NCI-H345 treated with DMSO at 0.1 percent for 48 hours (cell line): ENCODE measurements around the gene RHBDF1.

ENCODE experiments used
- DNase-seq: peaks from one replicate; lab custom pipeline; 2025; ENCODE audit not compliant: unreplicated experiment; lab: John Stamatoyannopoulos, UW

Gene RHBDF1

GRCh38 chr16:75580-76501, 3.4 kb upstream of the RHBDF1 start:
- no peak for DNase-seq

GRCh38 chr16:74747-75334, 2.4 kb upstream of the RHBDF1 start:
- no peak for DNase-seq

DNA sequence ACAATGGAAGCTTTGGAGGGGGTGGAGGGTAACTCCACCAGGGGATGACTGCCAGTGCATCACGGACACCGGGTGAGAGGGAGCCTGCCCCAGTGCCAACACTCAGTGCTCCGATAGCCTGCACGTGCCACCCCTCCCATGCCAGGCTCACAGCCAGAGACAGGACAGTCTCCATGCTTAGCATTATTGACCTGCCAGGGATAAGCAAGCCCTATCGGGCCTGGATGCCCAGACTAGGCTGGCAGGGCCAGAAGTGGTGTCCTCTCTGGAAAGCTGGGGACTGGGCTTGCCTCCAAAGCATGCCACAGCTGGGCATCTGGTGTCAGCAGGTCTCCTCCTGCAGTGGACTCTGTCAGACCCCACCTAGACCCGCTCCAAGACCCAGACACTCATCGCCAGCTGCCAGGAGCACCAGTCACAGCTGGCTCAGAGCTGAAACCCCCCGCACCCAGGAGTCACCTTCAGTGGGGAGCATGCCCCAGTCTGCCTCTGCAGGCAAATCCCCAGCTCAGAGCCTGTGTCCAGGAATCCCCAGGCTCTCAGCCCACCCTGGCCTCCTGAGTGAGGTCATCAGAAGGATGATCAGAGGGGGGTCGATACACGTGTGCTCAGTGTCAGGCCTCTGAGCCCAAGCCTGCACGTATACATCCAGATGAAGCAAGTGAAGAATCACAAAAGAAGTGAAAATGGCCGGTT, 1.8 kb upstream of the RHBDF1 start:
- DNase-seq, result no peak

- no peak for DNase-seq
Observed at GRCh38 chr16:71540-72401, 660 bp downstream of the RHBDF1 start.

DNA sequence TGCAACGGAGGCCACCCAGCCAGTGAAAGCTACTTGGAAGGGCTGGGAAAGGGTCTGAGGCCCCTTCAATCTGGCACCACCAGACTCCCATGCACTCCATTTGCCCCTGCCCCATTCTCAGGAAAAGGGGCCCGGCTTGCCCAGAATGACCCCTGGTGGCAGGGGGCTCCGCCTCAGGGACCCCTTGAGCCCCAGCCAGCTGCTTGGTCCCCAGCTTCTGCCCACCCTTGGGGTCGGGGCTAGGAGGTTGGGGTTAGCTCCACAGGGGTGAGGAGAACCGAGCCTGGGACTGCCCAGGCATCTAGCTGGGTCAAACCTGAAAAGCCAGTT, 1.3 kb downstream of the RHBDF1 start:
- no peak for DNase-seq

DNA sequence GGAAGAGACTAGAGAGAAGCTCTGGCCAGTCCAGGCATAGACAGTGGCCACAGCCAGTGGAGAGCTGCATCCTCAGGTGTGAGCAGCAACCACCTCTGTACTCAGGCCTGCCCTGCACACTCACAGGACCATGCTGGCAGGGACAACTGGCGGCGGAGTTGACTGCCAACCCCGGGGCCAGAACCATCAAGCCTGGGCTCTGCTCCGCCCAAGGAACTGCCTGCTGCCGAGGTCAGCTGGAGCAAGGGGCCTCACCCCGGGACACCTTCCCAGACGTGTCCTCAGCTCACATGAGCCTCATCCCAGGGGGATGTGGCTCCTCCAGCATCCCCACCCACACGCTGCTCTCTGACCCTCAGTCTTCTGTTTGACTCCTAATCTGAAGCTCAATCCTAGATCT, 3.2 kb downstream of the RHBDF1 start:
- DNase-seq, result no peak

DNA sequence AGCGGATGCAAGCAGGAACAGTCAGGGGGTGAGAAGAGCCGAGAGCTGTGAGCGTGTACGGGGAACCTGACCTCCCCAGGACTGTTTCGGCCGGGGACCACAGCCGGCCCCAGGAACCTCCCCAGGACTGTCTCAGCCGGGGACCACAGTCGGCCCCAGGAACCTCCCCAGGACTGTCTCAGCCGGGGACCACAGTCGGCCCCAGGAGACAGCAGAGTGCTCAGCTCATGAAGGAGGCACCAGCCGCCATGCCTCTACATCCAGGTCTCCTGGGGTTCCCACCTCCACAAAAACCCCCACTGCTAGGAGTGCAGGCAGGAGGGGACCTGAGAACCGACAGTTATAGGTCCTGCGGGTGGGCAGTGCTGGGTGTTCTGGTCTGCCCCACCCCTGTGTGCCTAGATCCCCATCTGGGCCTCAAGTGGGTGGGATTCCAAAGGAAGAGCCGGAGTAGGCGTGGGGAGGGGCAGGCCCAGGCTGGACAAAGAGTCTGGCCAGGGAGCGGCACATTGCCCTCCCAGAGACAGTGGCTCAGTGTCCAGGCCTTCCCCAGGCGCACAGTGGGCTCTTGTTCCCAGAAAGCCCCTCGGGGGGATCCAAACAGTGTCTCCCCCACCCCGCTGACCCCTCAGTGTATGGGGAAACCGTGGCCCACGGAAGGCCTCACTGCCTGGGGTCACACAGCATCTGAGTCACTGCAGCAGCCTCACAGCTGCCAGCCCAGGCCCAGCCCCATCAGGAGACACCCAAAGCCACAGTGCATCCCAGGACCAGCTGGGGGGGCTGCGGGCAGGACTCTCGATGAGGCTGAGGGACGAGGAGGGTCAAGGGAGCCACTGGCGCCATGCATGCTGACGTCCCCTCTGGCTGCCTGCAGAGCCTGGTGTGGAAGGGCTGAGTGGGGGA, 4.3 kb downstream of the RHBDF1 start:
- no peak for DNase-seq

- DNase-seq, result peak; percentile 79
Observed at GRCh38 chr16:67183-67791, 5.1 kb downstream of the RHBDF1 start.

DNA sequence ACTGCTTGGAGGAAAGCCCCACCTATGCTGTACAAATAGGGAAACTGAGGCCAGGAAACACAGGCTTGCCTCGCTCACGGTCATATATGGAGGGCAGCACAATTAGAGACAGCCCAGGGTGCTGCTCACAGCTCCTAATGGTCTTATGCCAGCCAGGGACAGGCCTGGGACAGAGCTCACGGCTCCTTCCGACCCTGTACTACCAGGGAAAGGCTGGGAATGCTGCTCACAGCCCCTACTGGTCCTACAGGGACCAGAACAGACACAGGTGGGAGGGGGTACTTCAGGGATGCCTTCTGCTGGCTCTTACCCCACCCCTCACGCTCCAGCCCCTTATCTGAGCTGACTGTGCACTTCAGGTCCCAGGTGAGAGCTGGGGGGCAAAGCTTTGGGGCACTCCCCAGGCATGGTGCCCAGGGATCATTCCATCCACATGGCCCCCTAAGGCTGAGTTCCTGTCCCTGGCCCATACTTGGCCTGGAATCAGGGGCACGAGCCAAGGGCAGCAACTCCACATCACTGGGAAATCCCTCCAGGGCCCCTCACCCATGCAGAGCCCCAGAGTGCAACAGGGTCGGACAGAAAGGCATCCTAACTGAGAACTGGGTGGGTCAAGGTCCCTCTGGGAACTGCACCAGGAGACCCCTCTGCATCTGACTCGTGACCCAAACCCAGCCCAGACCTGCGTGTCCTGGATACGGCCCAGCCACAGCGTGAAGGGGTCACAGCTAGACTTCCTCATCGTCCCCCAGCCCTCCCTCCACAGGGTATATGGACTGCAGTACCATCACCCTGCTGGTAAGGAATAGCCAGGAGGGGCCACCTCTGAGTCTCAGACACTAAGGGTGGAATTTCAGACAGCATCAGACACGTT, 5.9 kb downstream of the RHBDF1 start:
- no peak for DNase-seq

DNA sequence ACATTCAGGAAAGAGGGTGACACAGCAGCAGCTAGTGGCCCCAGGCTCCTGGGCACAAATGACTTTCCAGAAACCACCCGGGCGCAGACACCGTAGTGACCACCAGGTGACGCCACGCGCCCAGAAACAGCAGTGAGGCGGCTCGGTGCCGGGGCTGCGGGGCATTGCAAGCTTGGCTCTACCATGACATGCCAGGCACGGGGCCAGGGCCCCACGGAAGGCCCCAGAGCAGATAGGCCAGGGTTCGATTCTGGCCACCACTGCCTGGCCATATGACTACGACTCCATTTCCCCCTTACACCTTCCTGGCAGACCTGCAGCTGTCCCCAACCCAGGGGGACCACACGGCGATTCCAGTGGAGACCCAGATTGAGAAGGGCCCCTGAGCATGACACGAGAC, 6.7 kb downstream of the RHBDF1 start:
- DNase-seq, result peak; percentile 50

GRCh38 chr16:64914-65255, 7.5 kb downstream of the RHBDF1 start:
- DNase-seq, result no peak

GRCh38 chr16:63998-64913, 8.2 kb downstream of the RHBDF1 start:
- peak; percentile 21 for DNase-seq

GRCh38 chr16:63466-63865, 9.0 kb downstream of the RHBDF1 start:
- no peak for DNase-seq

DNA sequence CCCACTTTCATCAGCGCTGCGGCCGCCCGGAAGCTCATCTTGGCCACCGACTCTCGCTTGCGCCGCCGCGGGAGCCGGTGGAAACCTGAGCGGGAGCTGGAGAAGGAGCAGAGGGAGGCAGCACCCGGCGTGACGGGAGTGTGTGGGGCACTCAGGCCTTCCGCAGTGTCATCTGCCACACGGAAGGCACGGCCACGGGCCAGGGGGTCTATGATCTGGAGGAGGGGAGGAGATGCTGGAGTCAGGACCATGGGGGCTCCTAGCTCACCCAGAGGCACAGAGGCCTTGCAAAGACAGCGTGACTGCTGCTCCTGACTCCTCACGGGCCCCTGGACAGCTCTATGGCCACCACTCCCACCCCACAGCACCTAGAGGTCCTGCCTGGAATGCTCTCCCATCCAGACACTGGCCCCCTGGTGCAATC, 9.5 kb downstream of the RHBDF1 start:
- no peak for DNase-seq

- DNase-seq, result no peak
Observed at GRCh38 chr16:62283-62967, 10.0 kb downstream of the RHBDF1 start.

DNA sequence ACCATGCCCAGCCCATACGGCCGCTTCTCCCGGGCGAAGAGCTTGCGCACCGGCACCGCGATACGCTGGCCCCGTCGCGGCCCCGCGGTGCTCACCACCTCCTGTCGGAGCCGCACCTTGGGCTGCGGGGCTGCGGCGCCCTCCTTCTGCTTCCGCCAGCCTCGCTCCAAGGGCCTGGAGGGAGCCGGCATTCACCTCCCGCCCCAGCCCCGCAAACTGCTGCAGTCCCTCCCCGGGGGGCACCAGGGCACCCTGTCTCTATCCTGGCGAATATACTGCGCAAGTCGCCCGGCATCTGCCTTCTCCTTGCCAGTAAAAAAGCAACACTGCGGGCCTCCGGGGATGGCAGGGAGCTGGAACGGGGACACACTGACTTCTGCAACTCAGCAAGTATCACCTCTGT, 10.6 kb downstream of the RHBDF1 start:
- DNase-seq, result no peak
